Sigmoid colon (tissue), 3 donors: Measurements from ENCODE around the gene PTPRQ.

ENCODE experiments used
- POLR2A ChIP-seq, 2 donors: fragments of 450-650 bp; IDR thresholded peaks; one replicate each; pipeline ENCODE4 v1.6.1; 2016; ENCODE audit warnings: antibody characterized with exemption in 2 of 2, mild to moderate bottlenecking in 2 of 2, moderate library complexity in 2 of 2
- TF ChIP-seq, protein P1 (sequence below), 4 experiments: fragments of 450-650 bp in 3 of 4; fragments of 200-600 bp in 1 of 4; IDR thresholded peaks; one replicate each; pipeline ENCODE4 v1.5.1; 2016 to 2019; ENCODE audit warnings: antibody characterized with exemption in 4 of 4, mild to moderate bottlenecking in 3 of 4, moderate library complexity in 2 of 4

GRCh38 chr12:80704420-80704819 lies 260.4 kb downstream of the PTPRQ start:
- TF ChIP-seq POLR2A (IDR thresholded peaks at IDR 0.05): no peak
- TF ChIP-seq, protein P1, sequence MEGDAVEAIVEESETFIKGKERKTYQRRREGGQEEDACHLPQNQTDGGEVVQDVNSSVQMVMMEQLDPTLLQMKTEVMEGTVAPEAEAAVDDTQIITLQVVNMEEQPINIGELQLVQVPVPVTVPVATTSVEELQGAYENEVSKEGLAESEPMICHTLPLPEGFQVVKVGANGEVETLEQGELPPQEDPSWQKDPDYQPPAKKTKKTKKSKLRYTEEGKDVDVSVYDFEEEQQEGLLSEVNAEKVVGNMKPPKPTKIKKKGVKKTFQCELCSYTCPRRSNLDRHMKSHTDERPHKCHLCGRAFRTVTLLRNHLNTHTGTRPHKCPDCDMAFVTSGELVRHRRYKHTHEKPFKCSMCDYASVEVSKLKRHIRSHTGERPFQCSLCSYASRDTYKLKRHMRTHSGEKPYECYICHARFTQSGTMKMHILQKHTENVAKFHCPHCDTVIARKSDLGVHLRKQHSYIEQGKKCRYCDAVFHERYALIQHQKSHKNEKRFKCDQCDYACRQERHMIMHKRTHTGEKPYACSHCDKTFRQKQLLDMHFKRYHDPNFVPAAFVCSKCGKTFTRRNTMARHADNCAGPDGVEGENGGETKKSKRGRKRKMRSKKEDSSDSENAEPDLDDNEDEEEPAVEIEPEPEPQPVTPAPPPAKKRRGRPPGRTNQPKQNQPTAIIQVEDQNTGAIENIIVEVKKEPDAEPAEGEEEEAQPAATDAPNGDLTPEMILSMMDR (IDR thresholded peaks at IDR 0.05): no peak
